Measurements from ENCODE around the gene CDHR3.

CDHR3 gene

DNA sequence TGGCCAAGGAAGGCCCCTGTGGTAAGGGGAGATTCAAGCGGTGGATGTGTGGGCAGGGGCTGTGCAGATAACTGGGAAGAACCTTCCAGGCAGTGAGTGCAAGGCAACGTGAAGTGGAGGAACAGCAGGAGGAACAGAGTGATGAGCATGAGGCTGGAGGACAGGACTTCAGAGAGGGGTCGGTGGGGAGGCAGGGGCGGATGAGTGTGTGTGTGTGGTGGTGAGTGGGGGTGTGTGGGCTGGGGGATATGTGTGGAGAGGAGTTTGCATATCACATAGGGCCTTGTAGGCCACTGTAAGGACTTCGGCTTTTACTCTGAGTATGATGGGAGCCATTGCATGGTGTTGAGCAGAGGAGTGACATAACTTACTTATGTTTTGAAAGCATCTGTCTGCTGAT, 75.2 kb downstream of the CDHR3 start:
- TF ChIP-seq GATA3 (IDR thresholded peaks at IDR 0.05; ENCODE audit: low read depth, low read length), result no peak
- TF ChIP-seq GATA2 (IDR thresholded peaks at IDR 0.05; ENCODE audit: low read depth, low read length), result no peak

DNA sequence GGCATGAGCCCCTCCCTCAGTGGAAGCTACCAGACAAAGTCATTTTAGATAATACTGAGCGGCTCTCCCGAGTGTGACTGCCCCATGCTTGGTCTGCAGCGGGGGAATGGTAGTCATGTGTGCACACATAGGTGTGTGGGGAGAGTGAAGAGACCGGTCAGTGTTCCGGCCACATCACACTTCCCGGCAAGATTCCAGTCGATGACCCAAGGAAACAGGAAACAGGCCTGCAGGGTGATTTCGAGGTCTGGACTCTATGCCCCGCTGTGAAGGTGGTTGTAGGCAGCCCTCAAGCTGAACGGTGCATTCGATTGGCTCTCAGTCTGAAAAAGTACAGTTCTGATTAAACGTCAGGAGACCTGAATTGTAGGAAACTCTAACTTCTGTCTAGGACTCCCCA, 75.9 kb downstream of the CDHR3 start:
- TF ChIP-seq GATA2 (IDR thresholded peaks at IDR 0.05; ENCODE audit: low read depth, low read length) (no peak), GATA3 (IDR thresholded peaks at IDR 0.05; ENCODE audit: low read depth, low read length) (no peak)

DNA sequence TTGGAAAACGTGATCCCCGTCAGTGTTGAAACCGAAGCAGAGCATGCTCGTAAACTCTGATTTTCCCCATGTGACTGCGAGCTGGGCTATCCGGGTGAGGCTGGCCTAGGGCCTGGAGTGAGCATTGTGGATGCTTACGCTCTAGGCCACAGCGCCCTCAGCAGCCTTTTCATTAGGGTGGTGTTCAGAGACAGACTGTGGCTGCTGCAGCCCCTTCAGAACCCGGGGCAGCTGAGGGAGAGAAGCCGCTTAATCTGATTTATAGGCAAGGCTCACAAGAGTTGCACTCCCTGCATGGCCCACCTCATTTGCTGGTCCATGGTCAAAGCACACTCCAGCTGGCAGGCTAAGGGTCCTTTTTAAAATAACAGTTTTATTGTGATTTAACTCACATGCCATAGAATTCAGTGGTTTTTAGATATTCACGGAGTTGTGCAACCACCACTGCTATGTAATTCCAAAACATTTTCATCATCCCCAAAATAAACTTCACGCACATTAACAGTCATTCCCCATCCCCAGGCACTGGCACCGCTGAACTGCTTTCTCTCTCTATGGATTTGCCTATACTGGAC, 76.5 kb downstream of the CDHR3 start:
- TF ChIP-seq GATA2 (IDR thresholded peaks at IDR 0.05; ENCODE audit: low read depth, low read length) (no peak), GATA3 (IDR thresholded peaks at IDR 0.05; ENCODE audit: low read depth, low read length) (no peak)

DNA sequence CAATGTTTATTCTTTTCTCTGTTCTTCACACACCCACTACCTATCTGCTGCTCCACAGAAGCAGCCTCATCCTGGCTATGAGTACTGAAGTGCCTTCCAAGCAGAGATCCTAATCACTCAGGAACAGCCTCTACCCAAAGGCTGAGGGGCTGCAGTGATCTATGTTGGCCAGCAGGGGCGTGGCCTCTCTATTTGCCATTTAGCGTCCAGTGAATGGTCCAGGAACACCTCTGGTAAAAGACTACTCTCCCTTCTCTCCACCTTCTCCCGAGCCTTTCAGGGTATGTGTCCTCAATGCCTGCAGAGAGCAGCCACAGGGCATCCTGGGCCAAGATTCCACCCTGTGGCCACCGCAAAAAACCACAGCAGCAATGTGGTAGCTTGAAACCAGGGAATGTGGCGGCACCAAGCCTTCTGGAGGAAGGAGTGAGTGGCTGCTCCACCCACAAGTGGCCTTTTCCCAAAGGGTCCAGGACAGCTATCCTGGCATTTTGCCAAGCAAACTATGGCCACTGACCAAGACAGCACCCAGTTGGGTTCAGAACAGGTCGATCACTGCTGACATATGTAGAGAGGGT, 78.2 kb downstream of the CDHR3 start:
- TF ChIP-seq GATA3 (IDR thresholded peaks at IDR 0.05; ENCODE audit: low read depth, low read length) (peak; percentile 62; the same call in 1 of the 2 replicates), GATA2 (IDR thresholded peaks at IDR 0.05; ENCODE audit: low read depth, low read length) (peak; percentile 94)

DNA sequence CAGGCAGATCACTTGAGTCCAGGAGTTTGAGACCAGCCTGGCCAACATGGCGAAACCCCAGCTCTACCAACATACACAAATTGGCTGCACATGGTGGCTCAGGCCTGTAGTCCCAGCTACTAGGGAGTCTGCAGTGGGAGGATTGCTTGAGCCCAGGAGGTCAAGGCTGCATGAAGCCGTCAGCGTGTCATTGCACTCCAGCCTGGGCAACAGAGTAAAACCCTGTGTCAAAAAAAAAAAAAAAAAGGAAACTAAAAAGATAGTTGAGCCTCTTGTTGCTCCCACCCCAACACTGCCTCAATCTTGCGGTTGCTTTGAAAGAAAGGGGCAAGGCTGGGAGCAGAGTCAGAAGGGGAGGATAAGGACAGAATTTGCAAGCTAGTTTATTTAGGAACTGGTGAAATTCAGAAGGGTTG, 79.1 kb downstream of the CDHR3 start:
- TF ChIP-seq GATA2 (IDR thresholded peaks at IDR 0.05; ENCODE audit: low read depth, low read length), result no peak
- no peak for TF ChIP-seq GATA3 (IDR thresholded peaks at IDR 0.05; ENCODE audit: low read depth, low read length)

DNA sequence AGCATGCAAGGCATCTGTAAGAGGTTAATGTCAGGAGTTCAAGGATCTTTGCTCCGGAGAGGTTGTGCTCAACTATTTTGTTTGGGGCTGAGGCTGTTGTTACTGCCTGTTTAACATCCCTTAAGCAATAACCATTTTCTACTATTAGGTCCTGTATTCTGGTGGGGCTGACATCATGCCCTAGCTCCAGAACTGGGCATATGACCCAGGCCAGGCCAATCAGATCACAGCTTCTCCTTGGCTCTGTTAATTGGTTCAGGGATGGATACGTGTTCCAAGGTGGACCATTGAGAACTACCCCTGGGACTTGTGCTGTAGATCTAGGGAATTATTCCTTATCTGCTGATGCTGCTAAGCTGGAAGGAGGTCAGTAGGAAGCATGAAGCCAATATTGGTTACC, 82.1 kb downstream of the CDHR3 start:
- no peak for TF ChIP-seq GATA2 (IDR thresholded peaks at IDR 0.05; ENCODE audit: low read depth, low read length)
- no peak for TF ChIP-seq GATA3 (IDR thresholded peaks at IDR 0.05; ENCODE audit: low read depth, low read length)

- no peak for TF ChIP-seq GATA3 (IDR thresholded peaks at IDR 0.05; ENCODE audit: low read depth, low read length)
- no peak for TF ChIP-seq GATA2 (IDR thresholded peaks at IDR 0.05; ENCODE audit: low read depth, low read length)
Measured at GRCh38 chr7:106045586-106045985, 82.5 kb downstream of the CDHR3 start.

- no peak for TF ChIP-seq GATA3 (IDR thresholded peaks at IDR 0.05; ENCODE audit: low read depth, low read length)
- TF ChIP-seq GATA2 (IDR thresholded peaks at IDR 0.05; ENCODE audit: low read depth, low read length), result no peak
Measured at GRCh38 chr7:106047184-106047583, 84.1 kb downstream of the CDHR3 start.

- TF ChIP-seq GATA2 (IDR thresholded peaks at IDR 0.05; ENCODE audit: low read depth, low read length) (no peak), GATA3 (IDR thresholded peaks at IDR 0.05; ENCODE audit: low read depth, low read length) (no peak)
Measured at GRCh38 chr7:106047818-106048705, 85.0 kb downstream of the CDHR3 start.

- TF ChIP-seq GATA3 (IDR thresholded peaks at IDR 0.05; ENCODE audit: low read depth, low read length) (no peak), GATA2 (IDR thresholded peaks at IDR 0.05; ENCODE audit: low read depth, low read length) (no peak)
Measured at GRCh38 chr7:106048706-106049020, 85.6 kb downstream of the CDHR3 start.

GRCh38 chr7:106049139-106049752, 86.2 kb downstream of the CDHR3 start:
- TF ChIP-seq GATA2 (IDR thresholded peaks at IDR 0.05; ENCODE audit: low read depth, low read length), result no peak
- TF ChIP-seq GATA3 (IDR thresholded peaks at IDR 0.05; ENCODE audit: low read depth, low read length), result no peak

GRCh38 chr7:106050002-106050745, 87.1 kb downstream of the CDHR3 start:
- no peak for TF ChIP-seq GATA3 (IDR thresholded peaks at IDR 0.05; ENCODE audit: low read depth, low read length)
- TF ChIP-seq GATA2 (IDR thresholded peaks at IDR 0.05; ENCODE audit: low read depth, low read length), result no peak

DNA sequence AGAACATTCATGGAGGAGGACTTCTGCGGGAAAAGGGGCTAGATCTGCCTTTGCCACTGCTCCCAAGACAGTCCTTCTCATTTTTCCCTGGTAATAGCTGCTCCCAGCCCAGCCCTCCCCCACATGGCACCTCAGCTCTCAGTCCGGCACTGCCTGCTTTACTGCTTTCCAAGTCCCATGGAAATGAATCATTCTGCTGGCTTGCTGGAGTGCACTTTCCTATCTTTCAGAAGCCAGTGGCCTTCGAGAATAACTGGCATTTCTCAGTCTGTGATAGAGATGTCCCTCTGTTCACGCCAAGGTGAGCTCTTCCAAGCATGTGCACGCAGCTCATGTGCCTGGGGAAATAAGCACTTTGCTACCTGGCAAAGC, 87.7 kb downstream of the CDHR3 start:
- no peak for TF ChIP-seq GATA2 (IDR thresholded peaks at IDR 0.05; ENCODE audit: low read depth, low read length)
- TF ChIP-seq GATA3 (IDR thresholded peaks at IDR 0.05; ENCODE audit: low read depth, low read length), result no peak

DNA sequence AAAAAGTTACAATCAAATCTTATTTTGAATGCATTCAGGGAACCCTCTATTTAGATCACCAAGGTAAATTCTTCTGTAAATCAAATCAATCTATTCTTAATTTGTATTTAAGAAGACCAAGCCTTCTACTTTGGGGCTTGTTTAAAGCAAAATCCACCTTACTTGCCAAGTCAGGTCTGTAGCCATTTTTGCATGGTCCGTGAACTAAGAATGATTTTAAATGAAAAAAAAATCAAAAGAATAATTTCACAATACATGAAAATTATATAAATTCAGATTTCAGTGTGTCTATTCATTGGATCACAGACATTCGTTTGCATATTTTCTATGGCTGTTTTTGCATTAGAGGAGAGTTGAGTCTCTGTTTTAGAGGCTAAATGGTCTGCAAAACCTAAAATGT, 89.6 kb downstream of the CDHR3 start:
- no peak for TF ChIP-seq GATA3 (IDR thresholded peaks at IDR 0.05; ENCODE audit: low read depth, low read length)
